NCI-H1436 treated with DMSO at 0.1 percent for 48 hours (cell line): Measurements from ENCODE around the gene FAM227A.
A peak's percentile ranks its signal among the peaks of the same experiment; 100 is the strongest.

Experiments used
- DNase-seq: peaks from one replicate; lab custom pipeline; 2025; lab: John Stamatoyannopoulos, UW

The FAM227A gene

GRCh38 chr22:38656256-38657044 is at the start of gene FAM227A, which contains the start of gene CBY1:
TSS of gene FAM227A (minus strand) at chr22:38656392. CDS start at chr22:38650168, 6,224 bp downstream.
TSS of gene CBY1 (plus strand) at chr22:38656638. CDS start at chr22:38668055, 11,417 bp downstream.
- peak; percentile 42 for DNase-seq

- DNase-seq: peak; percentile 100
Measured at GRCh38 chr22:38705235-38706100, 49.3 kb upstream of the FAM227A start, which contains the start of gene GTPBP1. TSS of gene GTPBP1 (plus strand) at chr22:38705944. CDS start at chr22:38705956, 12 bp downstream.

GRCh38 chr22:38704654-38705234 is 48.6 kb upstream of the FAM227A start:
- DNase-seq: no peak

- DNase-seq: peak; percentile 39
Measured at GRCh38 chr22:38700789-38701628, 44.8 kb upstream of the FAM227A start, which contains the start of gene JOSD1. TSS of gene JOSD1 (minus strand) at chr22:38700943. CDS start at chr22:38699987, 956 bp downstream.

GRCh38 chr22:38700270-38700788 is 44.1 kb upstream of the FAM227A start:
- no peak for DNase-seq

- DNase-seq: no peak
Measured at GRCh38 chr22:38699784-38700183, 43.6 kb upstream of the FAM227A start.

GRCh38 chr22:38699143-38699542 is 43.0 kb upstream of the FAM227A start:
- DNase-seq: no peak

GRCh38 chr22:38698407-38699094 is 42.4 kb upstream of the FAM227A start:
- DNase-seq: no peak

- no peak for DNase-seq
Measured at GRCh38 chr22:38697425-38698089, 41.4 kb upstream of the FAM227A start.

GRCh38 chr22:38696606-38697424 is 40.6 kb upstream of the FAM227A start:
- no peak for DNase-seq

GRCh38 chr22:38694940-38695339 is 38.7 kb upstream of the FAM227A start:
- no peak for DNase-seq

GRCh38 chr22:38694049-38694448 is 37.9 kb upstream of the FAM227A start:
- DNase-seq: no peak

GRCh38 chr22:38689651-38690050 is 33.5 kb upstream of the FAM227A start:
- DNase-seq: no peak

GRCh38 chr22:38685761-38686160 is 29.6 kb upstream of the FAM227A start:
- DNase-seq: no peak

GRCh38 chr22:38684895-38685294 is 28.7 kb upstream of the FAM227A start:
- no peak for DNase-seq

- DNase-seq: peak; percentile 17
Measured at GRCh38 chr22:38681582-38682335, 25.6 kb upstream of the FAM227A start, which contains the start of gene TOMM22. TSS of gene TOMM22 (plus strand) at chr22:38681957. CDS start at chr22:38681979, 22 bp downstream.

- no peak for DNase-seq
Measured at GRCh38 chr22:38675833-38676232, 19.6 kb upstream of the FAM227A start.

- DNase-seq: no peak
Measured at GRCh38 chr22:38674888-38675287, 18.7 kb upstream of the FAM227A start.
